ENCODE data around the gene LGI2.

The LGI2 gene

GRCh38 chr4:24992968-24993367, 37.8 kb downstream of the LGI2 start:
- no peak for DNase-seq

DNA sequence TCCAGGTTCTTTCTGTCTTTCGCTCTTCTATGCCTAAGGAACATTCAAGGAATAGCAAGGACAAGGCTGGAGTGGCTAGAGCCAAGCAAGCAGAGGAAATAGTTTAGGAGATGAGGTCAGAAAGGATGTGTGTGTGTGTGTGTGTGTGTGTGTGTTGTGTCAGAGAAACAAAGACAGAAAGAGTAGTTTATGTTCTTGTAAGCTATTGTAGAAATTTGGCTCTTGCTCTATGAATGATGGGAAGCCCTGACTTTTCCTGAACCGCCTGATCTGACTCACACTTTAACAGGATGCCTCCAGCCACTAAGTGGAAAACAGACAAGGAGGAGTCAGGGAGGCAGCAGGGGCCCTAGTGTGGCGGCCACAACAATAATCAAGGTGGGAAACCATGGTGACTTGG, 39.7 kb downstream of the LGI2 start:
- DNase-seq, result peak; percentile 31

DNA sequence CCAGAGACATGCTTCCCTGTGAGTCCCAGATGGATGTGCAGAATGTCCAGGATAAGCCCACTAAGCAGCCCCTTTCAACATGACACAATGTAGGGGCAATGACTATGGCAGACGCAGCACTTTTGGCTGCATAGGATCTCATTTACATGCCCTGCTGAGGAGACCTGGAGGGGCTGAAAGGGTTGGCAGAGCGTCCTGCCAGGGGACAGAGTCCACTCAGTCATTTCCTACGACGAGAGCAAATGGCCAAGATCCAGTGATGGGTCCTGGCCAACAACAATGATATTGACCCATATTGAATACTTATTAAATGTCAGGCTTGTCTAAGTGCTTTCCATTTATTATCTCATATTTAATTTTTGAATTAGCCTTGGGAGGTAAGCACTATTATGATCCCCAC, 41.4 kb downstream of the LGI2 start:
- no peak for DNase-seq

- DNase-seq, result peak; percentile 56
Observed at GRCh38 chr4:24988776-24989175, 42.0 kb downstream of the LGI2 start.

GRCh38 chr4:24984602-24985532, 45.9 kb downstream of the LGI2 start:
- no peak for DNase-seq

DNA sequence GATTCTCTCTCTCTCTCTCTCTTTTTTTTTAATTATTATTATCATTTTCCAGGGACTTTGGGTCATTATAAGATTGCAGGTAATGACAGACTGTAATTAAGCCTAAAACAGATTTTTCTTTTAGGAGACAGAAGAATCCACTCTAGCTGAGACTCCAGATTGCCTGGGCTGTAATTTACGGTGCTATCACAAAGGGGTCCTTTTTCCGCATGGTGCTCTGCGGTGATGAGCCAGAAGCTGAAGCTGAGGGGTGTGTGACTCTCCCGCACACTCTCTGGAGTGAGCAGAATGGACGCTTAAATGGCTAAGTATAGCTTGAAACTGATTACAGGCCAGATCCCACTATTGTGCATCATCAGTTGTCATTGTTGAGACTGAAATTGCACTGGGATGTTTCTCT, 50.0 kb downstream of the LGI2 start:
- DNase-seq, result no peak

DNA sequence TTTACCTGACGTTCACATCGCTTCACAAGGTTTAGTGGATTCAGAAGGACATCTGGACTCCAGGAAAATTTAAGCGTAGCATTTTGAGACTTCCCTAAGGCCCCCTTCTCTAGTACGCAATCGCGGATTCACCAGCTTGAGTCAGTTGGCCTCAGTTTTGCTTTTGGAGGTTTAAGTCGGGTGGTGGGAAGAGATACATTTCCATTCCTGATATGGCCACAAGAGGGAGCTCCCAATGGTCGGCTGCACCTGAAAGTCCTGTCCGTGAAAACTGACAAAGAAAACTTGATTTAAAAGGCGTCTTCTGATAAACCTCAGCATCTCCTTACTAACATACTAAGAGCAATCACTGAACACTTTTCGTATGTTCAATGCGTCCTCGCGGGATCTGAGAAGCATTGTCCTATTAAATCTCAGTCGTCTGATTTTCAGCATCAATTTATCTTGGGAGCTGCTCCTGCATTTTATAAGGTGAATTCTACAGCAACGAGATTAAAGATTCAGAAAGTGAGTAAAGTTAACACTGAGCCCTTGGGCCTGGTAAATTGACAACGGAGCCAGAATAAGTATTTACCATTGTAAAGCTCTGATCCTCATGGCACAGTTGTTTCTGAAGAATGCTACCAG, 50.6 kb downstream of the LGI2 start:
- DNase-seq, result peak; percentile 68

DNA sequence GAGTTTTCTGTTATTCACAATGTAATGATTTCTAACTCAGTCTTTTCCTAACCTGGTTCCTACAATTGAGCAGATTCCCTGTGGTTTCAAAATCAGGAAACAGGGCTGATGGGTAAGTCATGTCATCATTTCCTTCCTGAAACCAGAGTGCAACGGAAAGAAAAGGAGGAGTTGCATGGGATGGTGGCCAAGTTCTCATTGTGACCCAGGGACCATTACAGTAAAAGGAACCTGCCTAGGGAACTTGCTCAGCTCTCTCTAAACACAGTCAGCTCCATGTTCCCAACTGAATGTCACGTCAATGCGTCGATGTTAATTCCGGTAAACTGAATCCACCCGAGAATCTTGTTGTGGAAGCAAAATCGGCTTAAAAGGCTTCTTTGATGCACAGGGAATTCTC, 51.2 kb downstream of the LGI2 start:
- DNase-seq, result peak; percentile 22

DNA sequence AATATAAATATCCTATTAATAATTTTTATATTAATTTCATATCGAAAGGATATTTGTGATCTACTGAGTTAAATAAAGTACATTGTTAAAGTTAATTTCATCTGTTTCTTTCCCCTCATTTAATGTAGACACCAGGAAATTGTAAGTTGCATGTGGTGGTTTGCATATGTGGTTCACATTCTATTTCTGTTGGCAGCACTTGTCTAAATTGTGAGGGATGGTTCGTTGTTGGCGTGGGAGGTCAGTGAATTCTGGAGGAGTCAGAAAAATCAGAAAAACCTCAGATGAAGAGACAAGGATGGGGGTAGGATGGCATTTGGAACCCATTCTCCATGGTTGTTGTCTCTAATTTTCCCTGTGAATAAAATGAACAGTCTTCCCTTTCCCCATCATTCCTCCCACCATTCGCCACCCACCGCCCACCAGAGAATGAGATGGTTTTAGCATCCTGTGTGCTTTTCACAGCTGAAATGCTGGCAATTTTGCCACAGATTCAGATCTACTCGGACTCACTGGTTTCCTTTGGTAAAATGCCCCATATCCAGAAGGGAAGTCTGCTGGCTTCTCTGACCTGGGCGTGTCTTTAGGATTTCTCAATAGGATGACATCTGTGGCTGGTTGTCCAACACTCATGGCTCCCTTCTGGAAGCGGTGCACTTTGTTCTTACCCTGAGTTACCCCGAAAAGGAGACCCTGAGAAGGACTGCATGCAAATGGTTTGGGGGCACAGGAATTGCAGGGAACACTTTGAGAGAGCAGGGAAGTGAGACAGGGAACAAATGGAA, 52.3 kb downstream of the LGI2 start:
- no peak for DNase-seq

GRCh38 chr4:24975510-24975909, 55.2 kb downstream of the LGI2 start:
- DNase-seq, result no peak

DNA sequence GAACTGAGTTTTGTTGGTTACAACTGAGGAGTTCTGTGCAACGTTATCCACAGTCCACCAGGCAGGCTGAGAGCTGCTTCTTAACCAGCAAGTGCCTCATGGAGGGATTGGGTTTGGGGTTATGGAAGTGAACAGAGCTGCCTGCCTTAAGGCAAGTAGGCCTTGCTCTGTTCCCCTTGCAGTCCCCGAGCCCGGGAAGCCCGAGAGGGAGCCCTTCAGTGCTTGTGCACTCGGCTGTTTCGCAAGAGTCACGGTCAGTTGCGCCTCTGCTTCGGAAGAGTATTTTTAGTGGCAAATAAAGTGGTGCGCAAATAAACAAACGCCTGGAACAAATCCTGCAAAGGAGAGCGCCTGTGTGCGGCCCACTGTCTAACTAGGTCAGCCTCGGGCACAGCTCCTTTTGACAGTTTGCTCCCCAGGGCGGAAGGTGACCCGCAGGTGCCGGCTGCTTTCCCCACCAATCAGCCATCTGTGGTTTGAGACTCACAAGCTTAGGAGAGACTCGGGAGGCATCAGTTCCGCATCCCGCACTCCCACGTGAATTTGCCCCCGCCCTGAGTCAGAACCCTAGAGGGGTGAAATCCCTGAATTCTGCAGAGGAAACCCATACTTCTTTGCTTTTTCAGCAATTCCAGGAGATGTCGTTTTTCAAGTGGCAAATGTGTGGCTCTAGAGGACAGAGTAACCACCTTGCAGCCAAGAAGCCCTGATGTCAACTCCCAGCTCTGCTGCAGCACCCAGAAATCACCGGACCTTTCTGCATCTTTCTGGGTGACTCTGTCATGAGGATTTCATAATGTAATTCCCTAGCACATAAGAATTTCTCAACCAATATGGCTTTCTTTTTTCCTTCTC, 56.8 kb downstream of the LGI2 start:
- DNase-seq, result no peak

DNA sequence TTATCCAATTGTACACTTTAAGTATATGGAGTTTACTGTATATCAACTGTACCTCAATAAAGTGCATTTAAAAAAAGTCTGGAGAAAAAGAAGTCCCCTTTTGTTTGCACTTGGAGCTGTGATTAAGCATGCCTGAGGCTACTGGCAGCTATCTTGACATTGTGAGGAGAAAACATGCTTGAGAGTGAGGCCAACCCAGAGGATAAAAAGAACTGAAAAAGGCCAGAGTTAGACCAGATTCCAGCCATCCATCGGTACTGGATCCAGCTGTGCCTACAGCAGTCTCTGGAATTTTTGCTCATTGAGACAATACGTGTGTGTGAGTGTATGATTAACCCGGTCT, 57.4 kb downstream of the LGI2 start:
- peak; percentile 3 for DNase-seq

GRCh38 chr4:24971192-24971591, 59.6 kb downstream of the LGI2 start:
- DNase-seq, result no peak

- DNase-seq, result no peak
Observed at GRCh38 chr4:24970635-24971034, 60.1 kb downstream of the LGI2 start.

GRCh38 chr4:24970191-24970590, 60.6 kb downstream of the LGI2 start:
- DNase-seq, result no peak

DNA sequence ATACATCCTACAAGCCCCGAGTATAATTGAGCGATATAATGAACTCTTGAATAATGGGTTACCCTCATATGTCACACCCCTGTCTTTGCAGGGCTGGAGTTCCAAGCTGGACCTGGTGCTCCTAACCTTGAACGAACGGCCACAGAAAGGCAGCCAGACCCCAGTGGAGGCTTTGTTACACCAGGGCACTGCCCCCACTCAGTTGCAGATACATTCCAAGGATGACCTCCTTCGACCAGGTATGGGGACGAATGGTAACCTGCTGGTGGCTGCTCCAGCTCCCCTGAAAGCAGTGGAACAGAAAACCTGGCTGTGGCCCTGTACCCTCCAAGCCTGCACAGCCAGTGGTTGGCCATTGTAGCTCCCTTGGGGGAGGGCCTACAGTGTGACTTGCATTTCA, 61.3 kb downstream of the LGI2 start:
- no peak for DNase-seq

- DNase-seq, result no peak
Observed at GRCh38 chr4:24968992-24969391, 61.8 kb downstream of the LGI2 start.

DNA sequence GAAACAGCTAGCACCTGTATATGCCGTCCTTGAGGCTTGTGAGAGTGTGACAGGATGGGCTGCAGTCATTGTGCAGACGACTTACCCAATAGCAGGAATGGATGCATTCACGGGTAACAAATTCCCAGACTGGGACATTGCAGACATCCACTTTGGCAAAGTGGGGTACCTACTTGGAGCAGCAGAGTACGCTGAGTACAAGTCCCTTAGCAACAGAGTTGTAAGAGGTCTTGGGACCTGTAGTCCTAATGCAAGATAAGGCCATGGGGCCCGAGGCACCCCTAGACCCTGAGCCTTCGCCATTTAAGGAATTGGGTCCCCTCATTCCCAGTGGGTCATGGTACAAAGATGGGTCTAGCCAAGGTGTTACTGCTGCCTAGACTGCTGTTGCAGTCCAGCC, 62.5 kb downstream of the LGI2 start:
- DNase-seq, result no peak

GRCh38 chr4:24967346-24967745, 63.4 kb downstream of the LGI2 start:
- no peak for DNase-seq

GRCh38 chr4:24966076-24966475, 64.7 kb downstream of the LGI2 start:
- DNase-seq, result no peak

GRCh38 chr4:24965627-24966026, 65.1 kb downstream of the LGI2 start:
- DNase-seq, result no peak

DNA sequence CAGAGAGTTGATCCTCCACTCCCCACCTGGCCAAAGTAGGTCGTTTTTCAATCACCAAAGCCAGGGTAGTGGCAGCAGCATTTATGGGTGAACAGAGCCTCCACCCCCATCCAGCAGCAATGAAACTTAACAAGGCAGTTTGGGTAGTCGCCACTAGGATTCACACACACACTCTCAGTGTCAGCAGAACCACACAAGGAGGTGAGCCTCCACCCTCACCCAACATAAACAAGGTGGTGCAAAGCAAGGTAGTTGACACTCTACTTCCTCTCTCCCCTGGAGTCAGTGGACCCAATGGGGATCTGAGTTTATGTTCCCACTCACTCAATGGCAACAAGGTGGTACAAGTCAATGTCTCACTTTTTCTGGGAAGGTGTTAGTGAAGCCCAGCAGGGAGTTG, 67.5 kb downstream of the LGI2 start:
- DNase-seq, result no peak

GRCh38 chr4:24957886-24958285, 72.9 kb downstream of the LGI2 start:
- no peak for DNase-seq
